Activated CD4-positive, alpha-beta T cell treated with anti-CD3 and anti-CD28 coated beads, Interleukin-2, amount 50 U/mL, for 48 hours (primary cell): ENCODE results near the gene P2RY12.

Experiments
- DNase-seq, 2 experiments: peaks; one replicate each; pipeline ENCODE4 v3.0.0-alpha.2; 2020

Gene P2RY12

DNA sequence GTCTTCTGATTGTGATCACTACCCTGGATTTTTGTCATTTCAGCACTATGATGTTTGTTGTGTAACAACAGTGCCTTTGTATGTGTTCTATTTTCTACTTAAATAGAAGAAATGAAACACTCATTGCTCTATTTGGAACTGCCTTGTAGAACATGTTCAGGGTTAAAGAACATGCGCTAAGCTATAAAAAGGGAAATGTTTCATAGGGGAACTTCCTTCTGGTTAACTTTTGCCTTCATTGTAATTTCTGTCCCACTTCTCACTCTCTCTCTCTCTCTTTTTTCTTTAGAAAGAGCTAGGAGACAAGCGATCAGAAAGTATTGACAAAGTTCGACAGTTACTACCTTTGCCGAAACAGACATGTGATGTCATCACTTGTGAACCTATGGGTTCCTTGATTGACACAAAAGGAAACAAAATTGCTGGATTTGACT is at the start of gene P2RY12:
Gene P2RY12, minus strand, starts transcription at position 13 of the 434 bp plus-strand sequence. CDS start 45,908 bp downstream, outside the sequence.
- DNase-seq: no peak

DNA sequence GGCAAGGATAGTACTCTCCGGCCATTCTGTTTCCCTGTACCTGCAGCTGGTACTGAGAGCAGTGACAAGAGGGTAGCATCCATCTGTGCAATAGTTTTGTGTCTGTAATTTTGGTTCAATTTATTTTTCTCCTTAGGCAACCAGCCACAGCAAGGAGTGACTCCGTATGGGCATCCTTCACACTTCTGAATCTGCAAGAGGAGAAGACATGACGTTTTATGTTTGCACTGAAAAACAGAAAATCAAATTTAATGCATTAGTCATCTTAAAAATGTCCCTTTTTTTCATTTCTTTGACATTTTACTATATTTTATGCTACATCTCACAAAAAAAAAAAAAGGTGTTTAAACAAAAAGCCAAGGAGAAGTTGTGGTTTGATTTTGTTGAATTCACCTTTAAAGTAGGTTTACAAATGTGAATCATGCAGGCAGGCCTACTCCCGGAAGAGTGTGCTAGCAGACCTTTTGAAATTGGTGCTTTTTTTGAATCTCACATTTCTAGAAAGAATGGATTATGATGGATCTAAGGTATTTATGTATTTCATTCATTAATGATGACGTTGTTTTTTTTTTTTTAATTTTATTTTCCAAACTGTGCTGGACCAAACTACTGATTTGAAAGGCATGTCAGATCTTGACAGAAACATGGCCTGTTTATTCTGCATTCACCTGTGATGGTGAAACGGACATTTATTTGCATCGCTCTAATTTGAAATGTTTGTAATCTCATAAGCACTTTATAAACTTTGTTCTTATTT is 48.2 kb upstream of the P2RY12 start:
- no peak for DNase-seq

DNA sequence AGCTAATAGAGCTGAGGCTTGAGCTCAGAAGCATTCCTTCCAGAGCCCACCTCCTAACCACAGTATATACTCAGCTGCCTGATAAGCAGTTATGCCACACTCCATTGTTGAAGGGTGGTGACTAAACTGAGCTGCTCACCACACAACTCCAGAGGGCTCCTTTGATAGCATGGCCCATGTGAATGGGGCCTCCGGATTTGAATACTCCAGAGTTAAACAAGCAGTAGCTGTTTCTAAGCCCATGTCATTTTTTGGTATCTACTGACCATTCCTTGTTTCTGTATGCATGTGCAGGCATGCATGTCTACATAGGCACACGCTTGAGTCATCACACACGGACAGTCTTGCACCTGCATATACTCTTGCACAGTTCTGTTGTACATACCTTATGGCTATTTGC is 47.4 kb upstream of the P2RY12 start:
- no peak for DNase-seq

GRCh38 chr3:151430821-151431484 is 46.4 kb upstream of the P2RY12 start:
- no peak for DNase-seq

GRCh38 chr3:151428386-151428785 is 43.8 kb upstream of the P2RY12 start:
- DNase-seq: no peak

- no peak for DNase-seq
Measured at GRCh38 chr3:151426341-151426657, 41.7 kb upstream of the P2RY12 start.

DNA sequence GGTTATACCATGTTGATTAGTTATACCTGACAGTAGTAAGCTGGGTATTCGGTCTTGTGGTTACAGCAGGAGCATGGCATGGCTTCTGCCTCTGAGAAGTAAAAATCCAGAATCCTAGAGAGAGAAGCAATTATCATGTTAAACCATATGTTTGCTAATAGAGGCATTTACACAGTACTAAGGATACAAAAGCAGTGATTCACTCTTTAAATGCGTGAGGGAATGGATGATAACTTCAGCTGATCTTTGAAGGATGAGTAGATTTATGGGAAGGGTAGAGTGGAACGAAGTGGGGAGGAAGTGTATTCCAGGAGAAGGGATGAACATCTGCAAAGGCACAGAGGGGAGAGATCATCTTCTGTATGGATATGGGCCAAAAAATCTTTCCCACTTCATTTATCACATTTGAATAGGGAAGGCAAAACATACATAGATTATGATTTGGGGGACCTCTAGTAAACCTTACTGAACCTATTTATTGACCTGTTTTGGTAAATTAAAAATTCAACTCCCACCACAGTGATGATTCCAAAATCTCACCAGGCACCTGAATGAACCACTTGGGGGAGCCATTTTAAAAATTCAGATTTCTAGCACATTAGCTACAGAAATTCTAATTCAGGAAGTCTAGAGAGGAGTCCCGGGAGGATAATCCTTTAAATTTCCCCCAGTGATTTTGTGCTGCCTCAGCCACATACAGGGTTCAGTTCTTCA is 41.2 kb upstream of the P2RY12 start:
- no peak for DNase-seq

GRCh38 chr3:151423091-151423490 is 38.5 kb upstream of the P2RY12 start:
- DNase-seq: no peak

- DNase-seq: no peak
Measured at GRCh38 chr3:151421938-151422337, 37.4 kb upstream of the P2RY12 start.

GRCh38 chr3:151419806-151420205 is 35.3 kb upstream of the P2RY12 start:
- DNase-seq: no peak

- DNase-seq: no peak
Measured at GRCh38 chr3:151415289-151415688, 30.7 kb upstream of the P2RY12 start.

DNA sequence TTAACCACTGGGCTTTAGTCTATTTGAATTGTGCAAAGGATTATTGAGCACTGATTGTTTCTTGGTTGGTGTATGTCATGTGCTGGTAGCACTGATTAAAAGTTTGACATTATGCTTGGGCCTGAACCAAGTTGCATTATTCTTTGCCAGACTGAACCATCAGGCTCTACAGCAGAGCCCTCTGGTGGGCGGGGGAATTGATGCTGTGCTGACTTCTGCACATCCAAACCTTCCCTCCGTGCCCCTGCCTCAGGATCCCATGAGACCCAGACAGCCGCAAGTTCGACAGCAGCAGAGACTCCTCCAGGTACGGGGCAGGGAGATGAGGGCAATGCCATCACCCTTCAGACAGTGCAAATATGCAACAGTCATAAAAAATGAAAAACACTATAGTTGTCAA is 28.4 kb upstream of the P2RY12 start:
- no peak for DNase-seq

- no peak for DNase-seq
Measured at GRCh38 chr3:151410891-151411559, 26.5 kb upstream of the P2RY12 start.

DNA sequence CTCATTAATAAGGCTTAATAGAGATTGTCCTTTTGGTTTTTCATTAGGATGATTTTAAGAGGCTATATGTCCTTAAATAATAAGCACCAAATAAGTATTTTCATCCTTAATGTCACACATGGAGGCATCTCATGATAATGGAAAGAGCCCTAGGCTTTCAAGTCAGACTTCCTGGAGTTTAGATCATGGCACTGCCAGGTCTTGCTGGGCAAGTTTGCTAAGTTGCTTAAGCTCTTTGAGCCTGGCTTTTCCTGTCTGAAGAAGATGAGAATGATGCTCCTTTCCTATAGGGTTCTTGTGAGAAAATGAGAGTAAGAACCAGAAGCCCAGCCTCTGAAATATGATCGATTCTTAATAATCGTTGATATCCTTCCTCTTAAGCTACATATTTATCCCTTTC is 23.4 kb upstream of the P2RY12 start:
- no peak for DNase-seq

DNA sequence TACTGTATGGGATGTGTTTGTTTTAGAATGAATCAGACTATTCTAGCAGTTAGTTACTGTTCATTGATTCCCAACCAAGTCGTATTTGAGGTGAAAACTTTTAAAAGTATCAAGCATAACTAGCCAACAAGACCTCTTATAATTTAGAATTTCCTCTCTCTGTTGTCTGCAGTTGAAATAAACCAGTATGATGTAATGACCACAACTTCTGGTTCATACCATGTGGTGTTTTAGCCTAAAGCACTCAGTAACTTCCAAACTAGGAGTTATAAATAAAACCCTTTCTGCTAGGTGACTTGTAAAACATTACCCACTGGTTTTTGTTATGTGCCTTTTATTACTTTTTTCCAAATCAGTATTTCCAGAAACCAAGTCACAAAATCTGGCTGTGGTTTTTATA is 19.8 kb upstream of the P2RY12 start:
- DNase-seq: no peak

- DNase-seq: no peak
Measured at GRCh38 chr3:151403246-151403645, 18.7 kb upstream of the P2RY12 start.

GRCh38 chr3:151402349-151402748 is 17.8 kb upstream of the P2RY12 start:
- no peak for DNase-seq

DNA sequence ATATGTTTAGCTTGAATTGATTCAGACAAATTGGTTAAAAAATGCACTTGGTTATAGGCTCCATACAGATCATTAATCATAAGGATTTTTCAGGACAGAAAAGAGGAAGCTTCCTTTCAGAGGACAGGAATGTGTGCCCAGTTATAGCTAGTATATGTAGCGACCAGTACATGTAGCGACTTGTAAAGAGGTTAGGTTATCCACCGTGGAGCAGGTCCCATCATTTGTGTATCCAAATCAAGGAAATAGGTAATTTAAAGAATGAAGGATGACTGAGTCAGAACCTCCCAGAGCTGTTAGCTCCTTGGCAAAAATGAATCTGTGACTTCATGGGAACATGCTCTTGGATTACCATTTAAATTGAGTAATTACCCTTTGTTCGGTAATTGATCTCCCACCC is 15.8 kb upstream of the P2RY12 start:
- DNase-seq: no peak

DNA sequence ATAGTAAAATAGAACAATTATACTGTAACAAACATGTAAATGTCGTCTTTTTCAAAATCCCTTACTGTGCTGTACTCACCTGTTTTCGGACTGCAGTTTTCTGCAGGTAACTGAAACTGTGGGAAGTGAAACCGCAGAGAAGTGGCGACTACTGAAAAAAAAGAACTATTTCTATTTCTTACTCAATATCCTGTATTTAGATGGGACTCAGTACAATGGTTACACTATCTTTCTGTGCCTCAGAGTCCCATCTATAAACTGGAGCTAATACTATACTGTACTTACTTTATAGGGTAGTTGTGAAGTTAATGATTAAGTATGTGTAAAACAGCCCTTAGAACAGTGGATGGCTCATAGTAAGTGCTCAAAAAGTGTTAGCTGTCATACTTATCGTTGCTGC is 14.3 kb upstream of the P2RY12 start:
- DNase-seq: no peak

GRCh38 chr3:151395806-151396205 is 11.3 kb upstream of the P2RY12 start:
- DNase-seq: no peak

- DNase-seq: no peak
Measured at GRCh38 chr3:151394611-151395010, 10.1 kb upstream of the P2RY12 start.

GRCh38 chr3:151393941-151394340 is 9.4 kb upstream of the P2RY12 start:
- no peak for DNase-seq

- DNase-seq: no peak
Measured at GRCh38 chr3:151393146-151393830, 8.7 kb upstream of the P2RY12 start.
